Natural killer cell treated with Interleukin-12 subunit alpha and Interleukin-12 subunit beta and Interleukin-15 and Interleukin-18, amount 100 ng/mL, for 72 hours (primary cell): ENCODE results near the gene QRICH2. TPM values are rescaled to one million over a fixed set of nuclear protein-coding genes. Genes with fewer than 3 reads are reported as not detected.
A peak's percentile ranks its signal among the peaks of the same experiment; 100 is the strongest.
"Not testable (repeated sequence)": the region's sequence is repeated elsewhere in the genome, so short reads cannot be mapped to it uniquely, and the experiment has no call there.

ENCODE experiments used
- ATAC-seq, 2 donors: fragments of 150-1000 bp; cut with Tn5 transposase in 1 of 2; sonication (Bioruptor Pico), chemical (Tn5 transposase) in 1 of 2; 2 replicates each; pipeline ENCODE4 v1.10.0; 2021
- DNase-seq: peaks from one replicate; pipeline ENCODE4 v3.0.0; 2022; ENCODE audit warnings: low spot score
- H3K27ac Mint-ChIP-seq, 2 donors: 1 replicate in 1 of 2; 2 replicates in 1 of 2; pipeline ENCODE4 v1.8.0; 2022; ENCODE audit warnings: mixed read lengths in 2 of 2, mild to moderate bottlenecking in 1 of 2, moderate library complexity in 1 of 2
- H3K27me3 Mint-ChIP-seq, 2 donors: 1 replicate in 1 of 2; 2 replicates in 1 of 2; pipeline ENCODE4 v1.8.0; 2022; ENCODE audit warnings: mixed read lengths in 2 of 2
- H3K36me3 Mint-ChIP-seq: one replicate; pipeline ENCODE4 v1.8.0; 2022; ENCODE audit warnings: mixed read lengths
- H3K4me1 Mint-ChIP-seq, 2 donors: 1 replicate in 1 of 2; 2 replicates in 1 of 2; pipeline ENCODE4 v1.8.0; 2022; ENCODE audit warnings: low read depth in 2 of 2, mixed read lengths in 2 of 2, mild to moderate bottlenecking in 1 of 2
- H3K4me3 Mint-ChIP-seq: one replicate; pipeline ENCODE4 v1.8.0; 2022; ENCODE audit warnings: mixed read lengths
- H3K9me3 Mint-ChIP-seq: 2 replicates; pipeline ENCODE4 v1.8.0; 2022; ENCODE audit warnings: mixed read lengths
- total RNA-seq, 2 donors: library from RNA; stranded (reverse); gene quantifications; one replicate each; pipeline ENCODE4 v1.2.3, GENCODE V29; 2022

Gene QRICH2
- total RNA-seq, 2 donors from 2014 or later, result 4.1 to 5.9 TPM

DNA sequence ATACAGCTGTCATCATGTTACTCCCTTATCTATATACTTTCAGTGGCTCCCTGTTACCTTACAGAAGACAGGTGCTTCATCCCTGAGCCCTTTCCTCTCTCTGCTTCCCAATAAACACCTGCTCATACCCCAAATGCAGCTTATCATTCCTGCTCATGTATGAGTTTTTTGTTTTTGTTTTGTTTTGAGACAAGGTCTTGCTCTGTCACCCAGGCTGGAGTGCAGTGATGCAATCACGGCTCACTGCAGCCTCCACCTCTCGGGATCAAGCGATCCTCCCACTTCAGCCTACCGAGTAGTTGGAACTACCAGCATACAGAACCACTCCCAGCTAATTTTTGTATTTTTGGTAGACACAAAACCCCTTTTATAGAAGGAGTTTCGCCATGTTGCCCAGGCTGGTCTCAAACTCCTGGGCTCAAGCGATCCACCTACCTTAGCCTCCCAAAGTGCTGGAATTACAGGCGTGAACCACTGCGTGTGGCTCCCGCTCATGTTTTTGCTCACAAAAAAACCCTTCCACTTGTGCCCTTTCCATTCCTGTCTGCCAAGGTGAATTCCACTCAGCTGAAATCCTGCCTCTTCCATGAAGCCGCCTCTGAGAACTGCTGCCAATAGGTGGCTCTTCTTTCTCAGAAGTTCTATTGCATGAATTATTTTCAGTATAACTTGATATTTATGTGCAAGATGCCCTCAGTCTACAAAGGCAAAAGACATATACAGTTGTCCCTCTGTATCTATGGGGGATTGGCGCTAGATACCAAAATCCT lies 59.9 kb downstream of the QRICH2 start:
- Mint-ChIP-seq H3K4me3 (peak overlapping the region; percentile 8), H3K27me3 (peaks cover 0 to 2% of the 10 kb centered on the region in 2 donors), H3K27ac (peak overlapping the region; percentile 31 to 66), H3K36me3 (no peaks in the 10 kb centered on the region), H3K4me1 (peaks cover 40 to 44% of the 10 kb centered on the region in 2 donors), H3K9me3 (peaks cover 2% of the 10 kb centered on the region)
- DNase-seq (no peak), ATAC-seq (no peak)

DNA sequence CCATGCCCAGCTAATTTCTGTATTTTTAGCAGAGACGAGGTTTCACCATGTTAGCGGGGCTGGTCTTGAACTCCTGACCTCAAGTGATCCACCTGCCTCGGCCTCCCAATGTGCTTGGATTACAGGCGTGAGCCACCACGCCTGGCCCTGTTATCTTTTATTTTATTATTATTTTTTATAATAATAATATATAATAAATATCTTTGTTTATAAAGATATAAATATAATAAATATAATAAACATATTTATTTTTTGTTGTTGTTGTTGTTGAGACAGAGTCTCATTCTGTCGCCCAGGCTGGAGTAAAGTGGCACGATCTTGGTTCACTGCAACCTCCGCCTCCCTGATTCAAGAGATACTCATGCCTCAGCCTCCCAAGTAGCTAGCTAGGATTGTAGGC lies 60.8 kb downstream of the QRICH2 start:
- ATAC-seq (no peak), DNase-seq (no peak)
- peaks cover 35 to 38% of the 10 kb centered on the region in 2 donors for H3K4me1 Mint-ChIP-seq
- H3K36me3 Mint-ChIP-seq, result no peaks in the 10 kb centered on the region
- H3K27me3 Mint-ChIP-seq, result peaks cover 0 to 4% of the 10 kb centered on the region in 2 donors
- H3K4me3 Mint-ChIP-seq, result peak overlapping the region; percentile 8
- H3K27ac Mint-ChIP-seq, result peak overlapping the region; percentile 31 to 66
- H3K9me3 Mint-ChIP-seq, result peaks cover 2% of the 10 kb centered on the region

GRCh38 chr17:76246080-76247066 lies 61.7 kb downstream of the QRICH2 start:
- peak overlapping the region; percentile 57 for H3K4me3 Mint-ChIP-seq

GRCh38 chr17:76244721-76245120 lies 63.4 kb downstream of the QRICH2 start:
- not testable (repeated sequence) for H3K4me3 Mint-ChIP-seq, H3K9me3 Mint-ChIP-seq, ATAC-seq, H3K27me3 Mint-ChIP-seq, DNase-seq, H3K36me3 Mint-ChIP-seq
- Mint-ChIP-seq H3K4me1 (peaks cover 31 to 36% of the 10 kb centered on the region in 2 donors), H3K27ac (peak overlapping the region in 1 of 2 donors; percentile 62)

More at GRCh38 chr17:76246080-76247066, 61.7 kb downstream of the QRICH2 start:
- Mint-ChIP-seq H3K9me3 (no peaks in the 10 kb centered on the region), H3K27me3 (peaks cover 0 to 4% of the 10 kb centered on the region in 2 donors), H3K4me1 (peaks cover 28 to 35% of the 10 kb centered on the region in 2 donors), H3K36me3 (no peaks in the 10 kb centered on the region), H3K27ac (peak overlapping the region; percentile 72 to 88)
- no peak for DNase-seq
- peak; percentile 94 to 99 for ATAC-seq

DNA sequence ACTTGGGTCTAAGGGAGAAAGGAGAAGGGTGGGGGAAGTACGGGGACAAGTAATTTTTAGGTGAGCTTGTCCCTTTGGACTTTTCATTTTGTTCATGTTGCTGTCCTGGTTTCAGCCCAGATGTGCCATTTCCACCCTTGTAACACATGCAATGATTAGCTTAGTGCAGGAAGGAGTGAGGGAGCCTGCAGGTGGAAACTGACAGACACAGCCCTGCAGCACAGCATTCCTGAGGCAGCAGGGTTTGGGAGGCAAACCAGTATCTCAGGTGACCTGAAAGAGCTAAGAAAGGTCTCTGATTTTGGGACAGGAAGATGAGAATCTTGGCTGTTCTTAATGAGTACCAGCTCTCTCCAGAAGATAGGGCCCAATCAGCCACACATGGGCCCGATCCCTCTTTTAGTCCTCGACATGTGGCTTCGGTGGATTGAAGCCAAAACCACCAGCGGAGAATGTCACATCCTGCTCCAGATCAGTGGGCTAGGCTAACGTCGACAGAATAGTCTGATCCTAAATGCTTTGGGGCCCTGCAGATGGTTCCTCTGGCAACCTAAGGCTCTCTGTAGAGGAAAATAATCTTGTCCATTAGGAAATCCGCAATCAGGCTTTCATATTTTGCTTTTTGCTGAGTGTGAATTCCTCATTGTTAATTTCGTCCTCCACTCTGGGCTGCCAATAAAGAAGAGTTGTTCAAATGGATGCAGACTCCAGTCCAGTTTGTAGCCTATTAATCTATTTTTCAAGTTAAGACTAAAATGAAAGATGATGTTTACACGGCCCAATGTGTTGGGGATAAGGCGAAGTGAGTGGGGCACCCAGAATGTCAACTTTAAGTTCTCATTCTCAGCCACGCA lies 64.0 kb downstream of the QRICH2 start:
- Mint-ChIP-seq H3K4me3 (no peak overlapping the region), H3K36me3 (no peaks in the 10 kb centered on the region), H3K4me1 (peaks cover 34 to 39% of the 10 kb centered on the region in 2 donors), H3K9me3 (no peaks in the 10 kb centered on the region), H3K27me3 (peaks cover 0 to 4% of the 10 kb centered on the region in 2 donors), H3K27ac (peak overlapping the region in 1 of 2 donors; percentile 62)
- no peak for ATAC-seq
- no peak for DNase-seq

GRCh38 chr17:76241691-76242255 lies 66.3 kb downstream of the QRICH2 start:
- Mint-ChIP-seq H3K4me1 (peaks cover 39% of the 10 kb centered on the region in 2 donors), H3K27ac (peak overlapping the region; percentile 86 to 95), H3K4me3 (peak overlapping the region; percentile 95), H3K27me3 (peaks cover 0 to 2% of the 10 kb centered on the region in 2 donors), H3K9me3 (no peaks in the 10 kb centered on the region), H3K36me3 (no peaks in the 10 kb centered on the region)
- no peak for DNase-seq
- no peak for ATAC-seq

DNA sequence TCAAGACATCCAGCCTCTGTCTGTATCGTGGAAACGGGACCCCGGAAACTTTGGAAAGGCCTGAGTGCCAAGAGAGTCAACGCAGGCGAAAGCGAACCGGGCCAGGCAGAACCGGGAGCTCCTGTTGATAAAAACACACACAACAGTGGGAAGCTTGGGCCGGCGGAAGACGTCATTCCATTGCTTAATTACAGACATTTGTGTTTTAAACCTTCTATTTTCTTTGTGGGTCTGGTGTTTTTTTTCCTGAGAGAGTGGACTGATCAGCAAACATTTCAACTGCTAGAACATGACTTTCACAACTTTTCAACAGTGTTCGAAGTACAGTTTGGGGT lies 66.9 kb downstream of the QRICH2 start:
- no peak for DNase-seq
- Mint-ChIP-seq H3K36me3 (no peaks in the 10 kb centered on the region), H3K27me3 (peaks cover 0 to 2% of the 10 kb centered on the region in 2 donors), H3K27ac (peak overlapping the region; percentile 86 to 95), H3K4me3 (peak overlapping the region; percentile 95), H3K4me1 (peaks cover 33% of the 10 kb centered on the region in 2 donors), H3K9me3 (no peaks in the 10 kb centered on the region)
- ATAC-seq, result no peak

DNA sequence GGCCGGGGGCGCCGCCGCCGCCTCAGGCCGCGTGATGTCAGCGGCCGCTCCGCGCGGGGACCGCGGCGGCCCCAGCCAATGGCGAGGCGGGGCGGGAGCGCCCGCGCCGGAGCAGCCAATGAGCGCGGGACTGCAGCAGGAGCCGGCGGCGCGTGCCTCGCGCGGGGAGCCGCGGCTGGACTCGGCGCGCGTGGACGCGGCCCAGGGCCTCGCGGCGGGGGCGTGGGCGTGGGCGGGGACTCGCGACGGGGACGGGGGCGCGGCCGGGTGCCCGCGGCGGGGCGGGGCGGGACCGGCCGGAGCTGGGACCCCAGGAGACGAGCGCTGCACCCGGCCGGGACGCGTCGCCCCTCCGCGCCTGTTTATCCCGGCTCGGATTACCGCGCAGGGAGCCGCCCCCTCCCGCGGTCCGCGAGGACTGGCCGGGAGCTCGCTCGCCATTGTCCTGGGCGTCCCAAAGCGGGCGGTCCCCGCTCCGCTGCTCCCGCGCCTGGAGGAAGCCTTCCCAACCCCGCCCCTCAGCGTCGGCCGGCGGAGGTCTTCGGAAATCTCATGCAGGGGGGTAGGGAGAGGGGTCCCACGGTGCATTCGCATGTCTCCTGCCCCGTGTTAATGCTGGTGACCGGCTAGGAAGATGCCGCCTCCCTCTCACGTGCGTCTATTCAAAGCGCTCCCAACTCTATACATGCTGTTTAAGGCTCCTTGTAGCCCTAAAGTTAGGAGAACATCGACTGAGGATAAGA lies 67.4 kb downstream of the QRICH2 start, which contains the start of gene RNF157:
Gene RNF157, minus strand, starts transcription at position 33 of the 743 bp plus-strand sequence. CDS start 253 bp downstream, outside the sequence.
- Mint-ChIP-seq H3K36me3 (no peaks in the 10 kb centered on the region), H3K27me3 (peaks cover 0 to 2% of the 10 kb centered on the region in 2 donors), H3K4me3 (peak within 1 kb of the TSS; percentile 95), H3K4me1 (peaks cover 28 to 30% of the 10 kb centered on the region in 2 donors), H3K27ac (peak within 1 kb of the TSS; percentile 86 to 95), H3K9me3 (no peaks in the 10 kb centered on the region)
- peak; percentile 84 for DNase-seq
- peak; percentile 94 to 96 for ATAC-seq

- Mint-ChIP-seq H3K36me3 (no peaks in the 10 kb centered on the region), H3K4me1 (peaks cover 30 to 31% of the 10 kb centered on the region in 2 donors), H3K4me3 (peak overlapping the region; percentile 81), H3K9me3 (no peaks in the 10 kb centered on the region), H3K27ac (peak overlapping the region; percentile 53 to 76), H3K27me3 (peaks cover 0 to 2% of the 10 kb centered on the region in 2 donors)
- no peak for DNase-seq
- peak in 1 of 2 donors; percentile 10 for ATAC-seq
These were observed 68.4 kb downstream of the QRICH2 start for GRCh38 chr17:76239538-76240274.

- H3K4me1 Mint-ChIP-seq, result peaks cover 35 to 39% of the 10 kb centered on the region in 2 donors
- H3K27me3 Mint-ChIP-seq, result peaks cover 0 to 2% of the 10 kb centered on the region in 2 donors
- DNase-seq, result no peak
- peak overlapping the region; percentile 53 to 76 for H3K27ac Mint-ChIP-seq
- no peaks in the 10 kb centered on the region for H3K9me3 Mint-ChIP-seq
- H3K4me3 Mint-ChIP-seq, result peak overlapping the region; percentile 81
- peaks cover 2% of the 10 kb centered on the region for H3K36me3 Mint-ChIP-seq
- no peak for ATAC-seq
These were observed 69.1 kb downstream of the QRICH2 start for GRCh38 chr17:76238847-76239537.

- no peak for DNase-seq
- H3K27ac Mint-ChIP-seq, result peak overlapping the region; percentile 53 to 76
These were observed 70.2 kb downstream of the QRICH2 start for GRCh38 chr17:76237859-76238313.

More at GRCh38 chr17:76237859-76238313, 70.2 kb downstream of the QRICH2 start:
- H3K4me3 Mint-ChIP-seq, result peak overlapping the region; percentile 81
- ATAC-seq, result no peak
- peaks cover 0 to under 1% of the 10 kb centered on the region in 2 donors for H3K27me3 Mint-ChIP-seq
- peaks cover 7% of the 10 kb centered on the region for H3K36me3 Mint-ChIP-seq
- no peaks in the 10 kb centered on the region for H3K9me3 Mint-ChIP-seq
- peaks cover 40 to 48% of the 10 kb centered on the region in 2 donors for H3K4me1 Mint-ChIP-seq
